GM21723 (cell line): ENCODE measurements around the gene SCUBE2.
"Not testable (repeated sequence)": the region's sequence is repeated elsewhere in the genome, so short reads cannot be mapped to it uniquely, and the experiment has no call there.

Experiments used
- ATAC-seq: cut with Tn5 transposase; IDR thresholded peaks from one replicate; pipeline ENCODE4 v1.9.1; 2021; ENCODE audit warnings: mild to moderate bottlenecking, moderate library complexity; ENCODE audit not compliant: unreplicated experiment

The SCUBE2 gene

GRCh38 chr11:9109858-9110731 is 18.7 kb upstream of the SCUBE2 start:
- ATAC-seq, result no peak

DNA sequence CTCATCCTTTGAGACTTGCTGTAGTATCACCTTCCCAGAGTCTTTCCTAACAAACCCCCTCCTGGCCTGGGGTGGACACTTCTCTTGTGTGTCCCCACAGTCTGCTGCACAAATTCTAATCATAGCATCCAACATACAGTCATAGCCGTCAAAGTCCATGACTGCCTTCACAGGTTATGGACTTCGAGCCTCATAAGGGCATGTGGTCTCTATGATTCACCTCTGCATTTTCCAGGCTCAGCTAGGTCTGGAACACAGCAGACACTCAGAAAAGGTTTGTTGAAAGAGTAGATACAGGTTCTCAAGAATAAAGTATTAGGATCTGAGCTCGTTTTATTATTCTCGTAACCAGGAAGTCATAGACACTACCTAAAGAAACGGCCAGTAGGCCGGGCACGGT is 13.2 kb upstream of the SCUBE2 start:
- ATAC-seq, result no peak

GRCh38 chr11:9103542-9104276 is 12.3 kb upstream of the SCUBE2 start:
- no peak for ATAC-seq

GRCh38 chr11:9099617-9100016 is 8.2 kb upstream of the SCUBE2 start:
- no peak for ATAC-seq

GRCh38 chr11:9098455-9098854 is 7.1 kb upstream of the SCUBE2 start:
- ATAC-seq, result not testable (repeated sequence)

- not testable (repeated sequence) for ATAC-seq
Observed at GRCh38 chr11:9097186-9097943, 6.0 kb upstream of the SCUBE2 start.

GRCh38 chr11:9096427-9096826 is 5.0 kb upstream of the SCUBE2 start:
- ATAC-seq, result no peak

DNA sequence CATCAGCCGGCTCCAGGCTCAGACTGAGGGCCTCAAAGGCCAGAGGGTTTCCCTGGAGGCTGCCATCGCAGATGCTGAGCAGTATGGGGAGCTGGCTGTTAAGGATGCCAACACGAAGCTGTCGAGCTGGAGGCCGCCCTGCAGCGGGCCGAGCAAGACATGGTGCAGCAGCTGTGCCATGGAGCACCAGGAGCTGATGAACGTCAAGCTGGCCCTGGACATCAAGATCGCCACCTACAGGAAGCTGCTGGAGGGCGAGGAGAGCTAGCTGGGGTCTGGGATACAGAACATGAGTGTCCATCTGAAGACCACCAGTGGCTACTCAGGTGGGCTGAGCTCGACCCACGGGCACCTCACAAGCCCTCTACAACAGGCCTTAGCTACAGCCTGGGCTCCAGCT is 4.0 kb upstream of the SCUBE2 start:
- ATAC-seq, result no peak

- no peak for ATAC-seq
Observed at GRCh38 chr11:9094420-9094819, 3.0 kb upstream of the SCUBE2 start.

- no peak for ATAC-seq
Observed at GRCh38 chr11:9092853-9093778, 1.7 kb upstream of the SCUBE2 start.

DNA sequence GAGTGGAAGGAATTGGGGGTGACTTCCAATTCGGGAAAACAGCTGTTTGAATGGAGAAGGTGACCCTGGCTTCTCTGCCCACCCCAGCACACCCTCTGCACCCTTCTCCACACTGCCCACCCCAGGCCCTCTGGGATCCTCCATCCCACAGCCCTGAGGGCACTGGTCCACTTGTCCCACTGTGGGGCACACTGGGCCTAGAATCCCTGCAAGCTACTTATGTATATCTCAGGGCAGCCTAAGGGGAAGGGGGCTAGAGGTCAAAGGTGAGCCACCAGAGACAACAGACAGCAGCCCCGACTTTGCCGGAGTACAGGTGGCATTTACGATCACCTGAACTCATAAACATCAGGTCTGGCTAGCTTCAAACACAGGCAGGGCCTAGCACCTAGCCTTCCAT is 673 bp upstream of the SCUBE2 start:
- ATAC-seq, result no peak

- ATAC-seq, result no peak
Observed at GRCh38 chr11:9090488-9091043, 833 bp downstream of the SCUBE2 start.

GRCh38 chr11:9089636-9090035 is 1.8 kb downstream of the SCUBE2 start:
- no peak for ATAC-seq

DNA sequence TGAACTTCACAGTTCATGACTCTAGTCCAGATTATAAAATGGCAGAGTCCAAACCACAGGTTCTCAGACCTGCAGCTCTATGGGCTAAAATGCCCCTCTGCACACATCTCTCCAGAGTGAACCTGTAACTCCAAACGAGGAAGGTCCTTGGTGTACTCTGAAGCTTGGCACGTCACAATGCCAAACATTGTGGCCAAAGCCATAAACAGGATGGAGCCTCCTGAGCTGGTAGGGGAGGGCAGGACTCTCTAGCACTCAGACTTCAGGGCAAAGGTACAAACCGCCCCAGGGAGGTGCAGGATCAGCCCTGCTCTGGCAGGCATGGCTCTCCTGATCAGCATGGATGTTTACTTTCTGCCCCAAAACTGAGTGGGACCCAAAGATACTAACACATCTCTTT is 2.3 kb downstream of the SCUBE2 start:
- ATAC-seq, result no peak

GRCh38 chr11:9082575-9082974 is 8.8 kb downstream of the SCUBE2 start:
- no peak for ATAC-seq

- ATAC-seq, result no peak
Observed at GRCh38 chr11:9081153-9081552, 10.2 kb downstream of the SCUBE2 start.

GRCh38 chr11:9078113-9079086 is 13.0 kb downstream of the SCUBE2 start:
- ATAC-seq, result no peak

GRCh38 chr11:9077164-9077563 is 14.2 kb downstream of the SCUBE2 start:
- ATAC-seq, result no peak

DNA sequence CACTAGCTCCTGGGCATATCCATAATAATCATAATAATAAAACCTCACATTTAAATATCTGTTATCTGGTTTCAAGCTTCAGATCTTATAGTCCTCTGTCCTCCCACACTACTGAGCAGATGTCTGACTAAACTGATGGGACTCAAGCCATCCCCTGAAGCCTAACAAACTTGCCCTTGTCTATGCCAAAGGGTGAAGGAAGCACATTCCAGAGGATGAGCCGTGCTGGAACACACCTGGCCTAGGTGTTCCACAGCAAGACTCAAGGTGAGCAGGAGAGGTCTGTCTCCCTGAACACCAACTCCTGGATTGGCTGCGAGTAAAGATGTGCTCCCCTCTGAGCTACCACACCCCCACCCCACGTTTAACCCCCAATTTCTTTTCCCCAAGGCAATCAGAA is 14.7 kb downstream of the SCUBE2 start:
- ATAC-seq, result no peak
